ENCODE measurements around the gene ZSCAN21. TPM values are rescaled to one million over a fixed set of nuclear protein-coding genes. Genes with fewer than 3 reads are reported as not detected.

The ZSCAN21 gene
- total RNA-seq, 4 donors from 2014 or later, result 12.9 to 18.0 (median 16.5) TPM

- Histone ChIP-seq H3K36me3 (peaks cover 0 to 67% (median 34%) of the 10 kb centered on the region in 3 donors), H3K27ac (peak within 1 kb of the TSS; percentile 76 to 98 (median 92)), H3K27me3 (no peaks in the 10 kb centered on the region), H3K4me1 (peaks cover 0 to 35% (median 19%) of the 10 kb centered on the region in 4 donors), H3K4me3 (peak within 1 kb of the TSS; percentile 62 to 99 (median 74)), H3K9me3 (no peaks in the 10 kb centered on the region)
- peak; percentile 96 to 97 for DNase-seq (ENCODE audit: low spot score in 2 of 2)
- WGBS, 2 donors, result 0 to 1% methylated on average over 49 to 55 of the region's 80 CpGs
- peak in 1 of 2 donors; percentile 43 for TF ChIP-seq POLR2A (IDR thresholded peaks at IDR 0.05)
- TF ChIP-seq EP300 (IDR thresholded peaks at IDR 0.05), result peak; percentile 49 to 81
- peak in 2 of 5 experiments; percentile 11 to 26 for TF ChIP-seq CTCF (IDR thresholded peaks at IDR 0.05)
Measured at GRCh38 chr7:100101016-100101862, 51.7 kb downstream of the ZSCAN21 start, which contains the start of the genes AP4M1 and MCM7. Gene AP4M1 (plus strand): TSS chr7:100101643. CDS start chr7:100101715, 72 bp downstream. Gene MCM7 (minus strand): TSS chr7:100101397. CDS start chr7:100101294, 103 bp downstream.

GRCh38 chr7:100102950-100103840 lies 53.6 kb downstream of the ZSCAN21 start:
- Histone ChIP-seq H3K4me1 (peaks cover 0 to 32% (median 19%) of the 10 kb centered on the region in 4 donors), H3K4me3 (no peak overlapping the region), H3K27ac (peak overlapping the region in 1 of 4 donors; percentile 98), H3K36me3 (peaks cover 0 to 67% (median 23%) of the 10 kb centered on the region in 3 donors), H3K9me3 (no peaks in the 10 kb centered on the region), H3K27me3 (no peaks in the 10 kb centered on the region)
- DNase-seq (ENCODE audit: low spot score in 2 of 2), result no peak
- TF ChIP-seq EP300 (IDR thresholded peaks at IDR 0.05) (no peak), CTCF (IDR thresholded peaks at IDR 0.05) (no peak), POLR2A (IDR thresholded peaks at IDR 0.05) (no peak)
- WGBS, 2 donors, result 74 to 77% methylated on average over 17 of the region's 17 CpGs

GRCh38 chr7:100105534-100105933 lies 56.0 kb downstream of the ZSCAN21 start:
- Histone ChIP-seq H3K36me3 (peaks cover 0 to 75% (median 23%) of the 10 kb centered on the region in 3 donors), H3K27me3 (no peaks in the 10 kb centered on the region), H3K9me3 (no peaks in the 10 kb centered on the region), H3K27ac (no peak overlapping the region), H3K4me1 (peaks cover 0 to 12% (median 8%) of the 10 kb centered on the region in 4 donors), H3K4me3 (no peak overlapping the region)
- 93 to 100% methylated on average over 3 to 4 of the region's 4 CpGs for WGBS, 2 donors
- DNase-seq (ENCODE audit: low spot score in 2 of 2), result no peak
- TF ChIP-seq EP300 (IDR thresholded peaks at IDR 0.05) (no peak), CTCF (IDR thresholded peaks at IDR 0.05) (no peak), POLR2A (IDR thresholded peaks at IDR 0.05) (no peak)

- no peaks in the 10 kb centered on the region for H3K9me3 ChIP-seq
- no peak overlapping the region for H3K4me3 ChIP-seq
- TF ChIP-seq EP300 (IDR thresholded peaks at IDR 0.05), result no peak
- TF ChIP-seq CTCF (IDR thresholded peaks at IDR 0.05), result no peak
- TF ChIP-seq POLR2A (IDR thresholded peaks at IDR 0.05), result no peak
- DNase-seq (ENCODE audit: low spot score in 2 of 2), result no peak
- no peak overlapping the region for H3K27ac ChIP-seq
- no peaks in the 10 kb centered on the region for H3K27me3 ChIP-seq
- H3K36me3 ChIP-seq, result peaks cover 0 to 86% (median 26%) of the 10 kb centered on the region in 3 donors
- H3K4me1 ChIP-seq, result peaks cover 0 to 12% (median 8%) of the 10 kb centered on the region in 4 donors
- 79 to 83% methylated on average over 15 to 17 of the region's 17 CpGs for WGBS, 2 donors
Measured at GRCh38 chr7:100106633-100107032, 57.1 kb downstream of the ZSCAN21 start.

Measured in tibial nerve (tissue), 4 donors.